UCSD-AML1 (cell line): ENCODE data around the gene TAF8.
"Not testable (repeated sequence)": the region's sequence is repeated elsewhere in the genome, so short reads cannot be mapped to it uniquely, and the experiment has no call there.

ENCODE experiments used
- DNase-seq: peaks from one replicate; lab custom pipeline; 2025; ENCODE audit not compliant: unreplicated experiment; lab: John Stamatoyannopoulos, UW

The TAF8 gene, protein sequence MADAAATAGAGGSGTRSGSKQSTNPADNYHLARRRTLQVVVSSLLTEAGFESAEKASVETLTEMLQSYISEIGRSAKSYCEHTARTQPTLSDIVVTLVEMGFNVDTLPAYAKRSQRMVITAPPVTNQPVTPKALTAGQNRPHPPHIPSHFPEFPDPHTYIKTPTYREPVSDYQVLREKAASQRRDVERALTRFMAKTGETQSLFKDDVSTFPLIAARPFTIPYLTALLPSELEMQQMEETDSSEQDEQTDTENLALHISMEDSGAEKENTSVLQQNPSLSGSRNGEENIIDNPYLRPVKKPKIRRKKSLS

DNA sequence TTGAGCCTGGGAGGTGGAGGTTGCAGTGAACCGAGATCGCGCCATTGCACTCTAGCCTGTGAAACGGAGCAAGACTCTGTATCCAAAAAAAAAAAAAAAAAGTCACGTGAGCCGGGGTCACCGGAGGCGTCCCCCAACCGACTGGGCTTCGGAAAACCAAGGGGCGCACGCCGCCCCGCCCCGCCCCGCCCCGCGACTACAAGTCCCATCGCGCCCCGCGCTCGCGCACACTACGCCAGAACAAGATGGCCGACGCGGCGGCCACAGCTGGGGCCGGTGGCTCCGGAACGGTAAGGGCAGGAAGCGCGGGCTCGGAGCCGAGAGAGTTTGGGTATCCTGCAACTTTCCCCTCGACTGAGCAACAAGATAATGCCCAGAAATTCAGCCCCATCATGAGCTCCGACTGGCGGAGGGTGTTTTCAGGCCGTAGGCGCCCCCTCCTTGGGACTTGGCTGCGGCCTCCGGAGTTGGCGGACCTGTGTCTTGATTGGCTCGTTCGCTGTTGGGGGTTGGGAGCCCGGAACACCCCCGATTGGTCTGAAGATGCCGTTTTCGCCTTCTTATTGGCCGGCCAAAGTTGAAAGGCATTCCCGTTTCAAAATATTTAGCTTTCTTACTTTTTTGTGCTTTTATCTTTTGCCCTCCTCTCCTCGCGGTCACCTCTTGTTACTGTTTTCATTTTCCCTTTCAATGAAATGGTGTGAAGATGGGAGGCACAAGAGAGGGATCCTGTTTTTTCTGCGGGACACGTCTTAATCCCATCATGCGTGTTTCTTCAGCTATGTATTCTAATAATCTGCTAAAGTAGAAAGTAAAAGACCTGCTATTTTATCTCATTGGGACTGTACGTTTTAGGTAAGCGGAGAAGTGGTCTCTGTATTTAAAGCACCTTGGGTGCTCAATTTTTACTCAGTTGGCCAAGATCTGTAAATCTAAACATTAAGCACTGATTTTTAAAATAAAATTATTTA is at the start of gene TAF8:
Gene TAF8 (plus strand): TSS at position 228 of the 971 bp plus-strand sequence. CDS start 18 bp downstream, at position 246.
- peak; percentile 94 for DNase-seq

DNA sequence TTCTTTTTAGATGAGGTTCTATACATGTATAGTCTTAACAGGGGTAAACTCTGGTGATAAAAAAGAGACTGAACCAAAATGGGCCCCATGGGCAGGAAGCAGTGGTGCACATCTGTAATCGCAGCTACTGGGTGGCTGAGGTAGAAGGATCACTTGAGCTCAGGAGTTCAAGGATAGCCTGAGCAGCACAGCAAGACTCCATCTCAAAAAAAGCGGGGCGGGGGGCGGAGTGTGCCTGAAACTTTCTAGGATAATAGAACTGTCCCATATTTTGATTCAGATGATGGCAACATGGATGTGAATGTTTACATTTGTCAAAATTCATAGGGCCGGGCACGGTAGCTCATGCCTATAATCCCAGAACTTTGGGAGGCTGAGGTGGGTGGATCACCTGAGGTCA is 48.8 kb upstream of the TAF8 start:
- no peak for DNase-seq

GRCh38 chr6:42003658-42004057 is 46.7 kb upstream of the TAF8 start:
- not testable (repeated sequence) for DNase-seq

GRCh38 chr6:42007286-42008137 is 42.8 kb upstream of the TAF8 start:
- peak; percentile 33 for DNase-seq

DNA sequence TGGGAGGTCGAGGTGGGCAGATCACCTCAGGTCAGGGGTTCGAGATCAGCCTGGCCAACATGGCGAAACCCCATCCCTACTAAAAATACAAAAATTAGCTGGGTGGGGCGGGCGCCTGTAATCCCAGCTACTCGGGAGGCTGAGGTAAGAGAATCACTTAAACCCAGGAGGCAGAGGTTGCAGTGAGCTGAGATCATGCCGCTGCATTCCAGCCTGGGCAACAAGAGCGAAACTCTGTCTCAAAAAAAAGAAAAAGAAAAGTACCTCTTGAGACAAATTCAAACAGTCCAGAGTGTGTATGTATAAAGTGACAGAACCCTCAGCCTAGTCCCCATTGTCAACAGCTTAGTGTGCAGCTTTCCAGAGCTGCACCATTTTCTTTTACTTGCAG is 42.2 kb upstream of the TAF8 start:
- DNase-seq = not testable (repeated sequence)

DNA sequence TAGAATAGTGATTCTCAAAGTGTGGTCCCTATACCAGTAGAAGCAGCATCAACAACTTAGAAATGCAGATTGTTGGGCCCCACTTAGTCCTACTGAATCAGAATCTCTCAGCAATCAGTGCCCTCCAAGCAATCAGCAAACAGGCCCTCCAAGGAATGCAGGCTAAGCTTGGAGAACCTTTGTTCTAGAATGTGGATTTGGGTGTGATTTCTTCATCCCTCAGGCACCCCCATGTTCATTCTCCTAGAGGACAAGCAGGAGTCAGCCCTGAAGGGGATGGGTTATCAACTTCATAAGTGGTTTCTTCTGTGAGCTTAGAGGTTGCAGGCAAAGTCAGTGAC is 40.5 kb upstream of the TAF8 start:
- no peak for DNase-seq

- peak; percentile 62 for DNase-seq
Observed at GRCh38 chr6:42010185-42010891, 40.0 kb upstream of the TAF8 start.

DNA sequence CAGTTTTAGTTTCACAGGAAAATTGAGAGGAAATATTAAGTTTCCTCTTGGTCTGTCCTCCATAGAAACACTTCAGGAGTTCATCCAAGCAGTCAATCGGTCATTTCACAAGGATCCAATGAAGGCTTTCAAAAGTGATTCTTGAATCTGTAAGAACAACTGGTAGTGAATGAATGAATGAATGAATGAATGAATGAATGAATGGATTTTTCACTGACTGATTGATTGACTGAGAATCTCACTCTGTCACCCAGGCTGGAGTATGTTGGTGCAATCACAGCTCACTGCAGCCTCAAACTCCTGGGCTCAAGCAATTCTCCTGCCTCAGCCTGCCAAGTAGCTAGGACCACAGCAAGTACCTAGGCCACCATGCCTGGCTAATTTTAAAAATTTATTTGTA is 39.4 kb upstream of the TAF8 start:
- DNase-seq = no peak

GRCh38 chr6:42012501-42013133 is 37.7 kb upstream of the TAF8 start:
- no peak for DNase-seq

GRCh38 chr6:42013134-42013516 is 37.2 kb upstream of the TAF8 start:
- DNase-seq = no peak

- peak; percentile 83 for DNase-seq
Observed at GRCh38 chr6:42017021-42017643, 33.2 kb upstream of the TAF8 start.

DNA sequence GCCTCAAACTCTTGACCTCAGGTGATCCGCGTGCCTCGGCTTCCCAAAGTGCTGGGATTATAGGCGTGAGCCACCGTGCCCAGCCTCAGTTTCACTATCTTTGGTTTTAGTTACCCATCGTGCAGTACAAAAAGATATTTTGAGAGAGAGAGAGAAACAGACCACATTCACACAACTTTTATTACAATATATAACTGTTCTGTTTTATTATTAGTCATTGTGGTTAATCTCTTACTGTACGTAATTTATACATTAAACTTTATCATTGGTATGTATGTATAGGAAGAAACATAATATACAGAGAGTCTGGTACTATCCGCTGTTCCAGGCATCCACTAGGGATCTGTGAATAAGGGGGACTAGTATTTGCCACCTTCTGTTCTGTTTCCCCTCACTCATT is 29.4 kb upstream of the TAF8 start:
- DNase-seq = no peak

DNA sequence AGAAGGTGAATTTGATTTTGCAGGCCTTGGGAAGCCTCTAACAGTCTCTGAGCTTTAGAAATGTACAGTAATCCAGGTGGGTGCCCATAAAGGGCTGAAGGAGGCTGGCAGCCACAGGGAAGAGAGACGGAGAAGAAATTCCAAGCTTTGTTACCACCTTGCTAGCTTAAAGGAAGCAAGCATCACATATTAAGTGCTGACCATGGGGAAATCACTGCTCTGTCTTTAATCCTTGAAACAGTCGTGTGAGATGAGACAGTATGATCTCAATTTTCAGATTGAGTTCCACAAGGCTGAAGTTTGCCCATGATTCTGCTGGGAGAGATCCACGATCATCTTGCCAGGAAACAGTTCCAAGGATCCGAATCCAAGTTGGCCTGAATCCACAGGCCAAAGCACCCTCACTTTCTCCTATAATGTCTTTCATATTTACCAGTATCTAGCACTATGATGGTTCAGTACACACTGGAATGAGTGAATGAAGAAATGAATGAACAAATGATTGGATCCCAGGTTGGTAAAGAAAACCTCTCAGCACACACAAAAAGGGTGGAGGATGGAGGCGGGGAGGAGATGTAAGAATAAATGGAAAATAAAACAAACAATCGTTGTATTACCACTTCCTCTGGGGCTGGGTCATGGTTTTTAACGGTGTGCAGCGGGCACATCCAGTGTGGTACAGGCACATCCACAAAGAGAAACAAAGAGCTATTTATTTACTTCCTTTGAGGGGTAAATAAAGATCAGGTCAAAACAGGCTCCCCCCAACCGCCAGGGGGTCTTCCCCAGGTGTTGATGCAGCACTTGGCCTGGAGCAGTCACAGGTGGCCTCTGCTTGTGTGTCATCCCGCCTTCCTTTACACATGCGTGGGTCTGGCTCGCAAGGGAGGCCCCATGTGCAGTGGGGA is 28.2 kb upstream of the TAF8 start:
- DNase-seq = no peak

GRCh38 chr6:42022755-42023384 is 27.5 kb upstream of the TAF8 start:
- DNase-seq = no peak

- no peak for DNase-seq
Observed at GRCh38 chr6:42025066-42025844, 25.1 kb upstream of the TAF8 start.

GRCh38 chr6:42025845-42026243 is 24.5 kb upstream of the TAF8 start:
- DNase-seq = no peak

- DNase-seq = no peak
Observed at GRCh38 chr6:42026540-42026939, 23.8 kb upstream of the TAF8 start.
